ENCODE measurements around the gene VAT1L. TPM values are rescaled to one million over a fixed set of nuclear protein-coding genes. Genes with fewer than 3 reads are reported as not detected.

VAT1L gene
- total and polyA plus RNA-seq, 2 donors (not counting 3 experiments of a cell fraction or from before 2014, with no cell fraction given), result 0.46 to 1.5 TPM

GRCh38 chr16:77856438-77857160, 68.2 kb downstream of the VAT1L start:
- Histone ChIP-seq H3K9ac (replicated peaks; ENCODE audit: extremely low read depth, insufficient read depth, low read length) (no peak overlapping the region), H3K4me2 (ENCODE audit: insufficient read depth, low read length) (no peak overlapping the region), H3K27me3 (ENCODE audit: control insufficient read depth in 2 of 2, insufficient read depth in 2 of 2, low read length in 2 of 2) (peaks cover 6 to 8% of the 10 kb centered on the region in 2 experiments), H2AFZ (ENCODE audit: low read depth, low read length) (no peak overlapping the region), H3K9me3 (replicated peaks; ENCODE audit: control insufficient read depth, insufficient read depth, low read length) (no peaks in the 10 kb centered on the region), H4K20me1 (replicated peaks; ENCODE audit: control insufficient read depth, extremely low read depth, insufficient read depth, low read length) (no peaks in the 10 kb centered on the region), H3K4me3 (replicated peaks in 1 of 3; ENCODE audit: insufficient read depth in 1 of 3, low read depth in 1 of 3, low read length in 3 of 3) (no peak overlapping the region), H3K27ac (ENCODE audit: insufficient read depth, low read depth, low read length) (no peak overlapping the region), H3K9me1 (replicated peaks; ENCODE audit: control insufficient read depth, extremely low read depth, insufficient read depth, low read length) (no peaks in the 10 kb centered on the region), H3K36me3 (ENCODE audit: control insufficient read depth in 2 of 2, extremely low read depth in 1 of 2, insufficient read depth in 2 of 2, low read length in 2 of 2) (no peaks in the 10 kb centered on the region), H3K4me1 (ENCODE audit: control insufficient read depth, extremely low read depth, insufficient read depth, low read length) (no peaks in the 10 kb centered on the region), H3K79me2 (ENCODE audit: control insufficient read depth, insufficient read depth, low read length) (no peaks in the 10 kb centered on the region)
- BruUV-seq (replicated peaks), result no TSS peak
- TF ChIP-seq CTCF (IDR thresholded peaks at IDR 0.05; ENCODE audit: extremely low read depth in 1 of 2, insufficient read depth in 1 of 2, low read depth in 1 of 2, low read length in 2 of 2) (no peak), FOS (IDR thresholded peaks at IDR 0.05; ENCODE audit: borderline replicate concordance, insufficient read depth, low read length) (no peak), JUN (IDR thresholded peaks at IDR 0.05; ENCODE audit: borderline replicate concordance, insufficient read depth, insufficient read length, low read depth) (no peak), GATA2 (IDR thresholded peaks at IDR 0.05; ENCODE audit: insufficient read depth, insufficient read length, low read depth, low read length) (no peak), MYC (IDR thresholded peaks at IDR 0.05; ENCODE audit: low read depth, low read length) (no peak), MAX (IDR thresholded peaks at IDR 0.05; ENCODE audit: insufficient read depth, insufficient read length) (no peak), EZH2 (IDR thresholded peaks at IDR 0.05; ENCODE audit: borderline replicate concordance, low read depth, low read length, severe bottlenecking) (no peak), POLR2AphosphoS5 (IDR thresholded peaks at IDR 0.05; ENCODE audit: insufficient read depth, low read depth, low read length) (no peak), POLR2A (IDR thresholded peaks at IDR 0.05; ENCODE audit: low read depth, low read length) (no peak)
- dilution Hi-C loops (cut with MboI; ENCODE audit: extremely low pct_ligation_motif_present, low sequenced_read_pairs), result no loop called here
- DNase-seq (ENCODE audit: low read depth, low spot score) (no peak), FAIRE-seq (no peak)
- ChIA-PET POLR2A (no interaction called here), CTCF (interaction anchor here (0.8 to 1.2 kb wide), 3 partner anchors 11 to 72 kb away, joined by 3 read pairs; no protein-coding TSS in a partner anchor)
- intact Hi-C loops (cut with micrococcal nuclease), result no loop called here
